HG02884 (cell line): Measurements from ENCODE around the gene GSG1.
"Not testable (repeated sequence)": the region's sequence is repeated elsewhere in the genome, so short reads cannot be mapped to it uniquely, and the experiment has no call there.

Experiments
- ATAC-seq: cut with Tn5 transposase; IDR thresholded peaks from one replicate; pipeline ENCODE4 v1.9.1; 2021; ENCODE audit warnings: mild to moderate bottlenecking, moderate library complexity; ENCODE audit not compliant: unreplicated experiment

Gene GSG1

DNA sequence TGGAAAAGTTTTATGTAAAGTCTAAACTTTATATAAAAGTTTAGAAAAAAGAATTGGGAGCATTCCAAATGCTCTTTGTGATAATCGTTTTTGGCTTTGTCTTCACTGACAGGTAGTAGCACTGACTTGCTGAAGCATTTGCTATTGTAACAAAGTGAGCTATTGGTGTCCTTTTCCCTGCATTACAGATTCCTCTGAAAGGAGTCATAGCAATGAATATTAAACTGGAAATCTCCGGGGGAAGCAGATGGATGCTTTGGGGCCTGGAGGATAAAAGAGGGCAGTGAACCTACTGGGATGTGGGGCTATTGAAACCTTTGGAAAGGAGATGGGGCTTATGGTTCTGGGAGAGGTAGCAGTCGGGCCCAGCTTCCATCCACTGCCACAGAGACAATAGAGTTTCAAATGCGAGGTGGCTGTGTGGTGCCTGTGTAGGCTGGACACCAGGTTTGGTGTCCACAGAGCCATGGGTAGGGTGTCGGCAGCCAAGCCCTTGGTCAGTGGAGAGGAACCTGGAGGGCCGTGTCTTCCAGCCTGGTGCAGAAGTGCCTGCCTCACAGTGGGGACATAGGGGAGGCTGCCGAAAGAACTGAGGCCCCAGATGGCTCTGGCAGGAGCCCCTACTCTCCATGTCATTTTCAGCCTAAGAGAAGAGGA lies 10.1 kb downstream of the GSG1 start:
- ATAC-seq, result no peak

DNA sequence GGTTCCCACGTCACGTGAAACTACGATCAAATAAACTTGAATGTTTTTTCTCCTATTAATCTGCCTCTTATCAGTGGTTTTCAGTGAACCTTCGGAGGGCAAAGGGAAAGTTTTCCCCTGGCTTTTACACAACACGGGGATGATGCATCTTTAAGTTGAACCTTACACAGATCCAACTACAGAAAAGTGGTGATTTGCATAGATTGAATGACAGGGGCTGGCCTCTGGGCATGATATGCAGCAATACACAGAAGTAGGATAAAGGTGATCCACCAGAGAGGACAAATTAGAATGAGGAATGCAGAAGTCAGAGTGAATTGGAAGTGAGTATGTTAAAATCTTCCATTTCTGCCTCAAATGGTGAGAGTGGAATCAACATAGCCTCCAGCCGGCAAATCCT lies 11.6 kb downstream of the GSG1 start:
- no peak for ATAC-seq

DNA sequence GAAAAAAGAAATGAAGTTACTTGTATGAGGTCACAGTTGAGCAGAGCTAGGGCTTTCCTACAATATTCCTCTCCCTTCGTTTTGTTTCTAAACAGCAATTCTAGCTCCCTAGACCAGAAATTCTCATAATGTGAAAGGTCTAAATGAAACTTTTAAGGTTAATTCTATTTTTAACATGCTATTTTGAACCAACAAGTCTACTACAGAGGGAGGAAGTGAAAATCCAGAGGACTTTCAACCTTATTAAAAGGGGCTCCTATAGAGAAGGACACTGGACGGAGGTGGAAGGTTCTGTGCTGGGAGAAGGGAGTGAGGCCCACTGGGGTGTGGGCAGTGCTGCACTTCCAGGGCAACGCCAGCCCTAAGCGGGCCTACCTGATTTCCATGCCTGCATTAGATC lies 13.4 kb downstream of the GSG1 start:
- ATAC-seq, result peak; percentile 54

DNA sequence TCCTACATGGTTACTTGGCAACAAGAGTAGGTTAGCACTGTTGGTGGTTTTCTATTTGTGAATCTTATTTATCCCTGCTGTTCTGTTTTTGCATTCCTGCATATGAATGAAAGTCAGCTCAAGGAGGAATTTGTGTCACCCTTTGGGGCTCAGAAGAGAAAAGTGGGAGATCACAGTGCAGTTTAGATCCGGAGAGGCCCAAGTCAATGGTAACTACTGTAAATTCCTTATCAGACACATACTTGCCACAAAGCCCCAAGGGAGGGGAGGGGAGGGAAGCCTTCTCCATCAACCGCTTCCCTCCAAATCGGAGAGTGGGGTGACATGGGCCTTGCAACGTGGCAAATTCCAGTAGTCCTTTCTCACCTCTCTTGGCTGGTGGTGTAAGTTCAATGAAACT lies 15.0 kb downstream of the GSG1 start:
- no peak for ATAC-seq

DNA sequence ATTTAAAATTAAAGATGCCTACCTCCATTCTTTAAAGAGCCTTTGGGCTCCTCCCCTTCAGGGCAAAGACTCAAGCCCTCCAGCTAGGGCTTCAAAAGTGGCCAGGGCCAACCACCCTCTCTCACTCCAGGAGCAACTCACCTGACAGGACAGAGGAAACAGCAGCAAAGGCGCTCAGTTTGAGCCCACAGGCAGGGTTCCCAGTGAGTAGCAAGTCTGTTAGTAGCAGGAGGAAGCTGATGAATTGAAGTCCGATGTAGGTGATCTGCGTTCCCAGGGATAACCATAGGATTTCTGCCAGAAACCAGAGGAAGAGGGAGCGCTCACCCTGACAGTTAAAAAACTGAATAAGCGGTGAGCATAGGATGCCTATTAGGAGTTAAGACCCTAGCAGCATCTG lies 15.7 kb downstream of the GSG1 start:
- ATAC-seq, result no peak

DNA sequence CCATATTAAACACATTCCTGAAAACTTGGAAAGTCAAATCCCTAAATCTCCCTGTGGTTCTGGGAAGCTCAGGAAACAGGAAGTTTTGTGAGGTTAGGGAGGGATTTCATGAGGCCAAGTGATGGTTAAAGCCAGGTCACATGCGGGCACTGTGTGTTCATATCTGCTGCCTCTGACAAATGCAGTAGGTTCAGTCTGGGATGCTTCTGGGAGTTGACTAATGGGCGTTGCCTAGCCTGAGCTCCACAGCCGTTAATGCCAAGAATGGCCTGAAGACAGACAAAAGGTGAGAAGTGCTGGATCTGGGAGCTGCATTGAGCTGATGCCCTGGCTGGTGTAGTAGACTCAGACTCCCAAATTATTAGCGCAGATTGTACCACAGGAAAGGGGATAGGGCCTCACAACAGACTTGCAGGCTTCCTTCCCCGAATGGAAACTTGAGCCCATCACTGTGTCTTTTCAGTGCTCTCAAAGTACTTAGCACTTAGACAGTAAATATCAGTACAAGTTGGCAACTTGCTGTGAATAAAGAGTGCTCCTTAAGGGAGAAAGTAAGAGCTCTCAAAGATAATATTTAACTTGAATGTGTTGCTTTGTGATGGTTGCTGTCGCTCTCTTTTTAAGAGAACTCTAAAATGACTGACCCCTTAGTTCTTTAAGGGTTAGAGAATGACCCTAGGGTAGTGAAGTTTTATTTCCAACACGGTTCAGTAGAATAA lies 17.3 kb downstream of the GSG1 start:
- ATAC-seq, result no peak

DNA sequence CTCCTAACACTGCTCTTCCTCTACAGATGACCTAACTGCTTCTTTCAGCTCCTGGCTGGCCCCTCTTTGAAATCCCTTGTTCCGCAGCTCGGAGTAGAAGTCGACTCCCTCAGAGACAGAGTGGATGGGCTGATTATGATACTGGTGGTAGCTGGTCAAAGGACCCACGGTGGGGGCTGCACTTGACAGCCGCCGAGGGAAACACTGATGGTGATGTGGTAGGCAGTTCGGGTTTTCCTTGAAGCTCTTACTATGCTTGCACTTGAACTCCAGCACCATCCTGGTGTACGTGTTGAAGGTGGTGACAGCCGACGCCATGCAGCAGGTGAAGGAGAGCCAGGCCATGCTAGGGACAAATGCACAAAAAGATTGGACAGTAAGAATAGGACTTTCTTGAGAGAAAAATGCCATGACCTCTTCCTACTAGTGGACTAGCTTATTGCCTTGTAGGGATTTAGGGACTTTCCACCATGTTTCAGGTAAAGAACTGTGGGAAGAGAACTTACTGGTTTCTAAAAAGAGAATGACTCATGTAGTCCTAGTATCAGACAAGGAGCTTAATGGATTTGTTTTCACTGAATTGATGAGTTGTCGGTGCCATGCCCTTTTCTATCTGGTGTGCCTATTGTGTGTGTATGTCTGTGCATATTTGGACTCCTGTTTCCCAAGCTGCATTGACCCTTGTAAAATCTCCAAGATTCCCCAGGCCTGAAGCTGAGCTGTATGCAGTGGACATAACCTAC lies 18.4 kb downstream of the GSG1 start:
- ATAC-seq, result no peak

DNA sequence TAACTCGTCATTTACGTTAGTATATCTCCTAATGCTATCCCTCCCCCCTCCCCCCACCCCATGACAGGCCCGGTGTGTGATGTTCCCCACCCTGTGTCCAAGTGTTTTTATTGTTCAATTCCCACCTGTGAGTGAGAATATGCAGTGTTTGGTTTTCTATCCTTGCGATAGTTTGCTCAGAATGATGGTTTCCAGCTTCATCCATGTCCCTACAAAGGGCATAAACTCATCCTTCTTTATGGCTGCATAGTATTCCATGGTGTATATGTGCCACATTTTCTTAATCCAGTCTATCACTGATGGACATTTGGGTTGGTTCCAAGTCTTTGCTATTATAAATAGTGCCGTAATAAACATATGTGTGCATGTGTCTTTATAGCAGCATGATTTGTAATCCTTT lies 19.8 kb downstream of the GSG1 start:
- ATAC-seq, result not testable (repeated sequence)

DNA sequence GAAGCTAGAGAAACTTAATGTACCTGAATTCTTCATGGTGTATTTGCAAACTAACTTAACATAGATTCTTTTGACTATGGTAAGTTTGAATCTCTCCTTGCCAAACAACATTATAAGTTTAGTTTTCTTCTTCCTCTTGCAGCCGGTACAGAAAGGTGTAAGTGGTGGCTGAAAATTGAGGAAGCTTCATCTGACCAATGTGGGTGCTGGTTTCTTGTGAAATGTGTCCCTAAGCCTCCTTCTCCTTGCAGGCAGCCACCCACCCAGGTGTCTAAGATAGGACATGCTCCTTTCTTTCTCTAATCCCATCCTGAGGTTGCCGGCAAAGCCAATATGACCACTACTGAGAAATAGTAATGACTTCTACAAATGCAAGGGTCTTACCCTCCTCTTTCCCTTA lies 20.6 kb downstream of the GSG1 start:
- no peak for ATAC-seq

DNA sequence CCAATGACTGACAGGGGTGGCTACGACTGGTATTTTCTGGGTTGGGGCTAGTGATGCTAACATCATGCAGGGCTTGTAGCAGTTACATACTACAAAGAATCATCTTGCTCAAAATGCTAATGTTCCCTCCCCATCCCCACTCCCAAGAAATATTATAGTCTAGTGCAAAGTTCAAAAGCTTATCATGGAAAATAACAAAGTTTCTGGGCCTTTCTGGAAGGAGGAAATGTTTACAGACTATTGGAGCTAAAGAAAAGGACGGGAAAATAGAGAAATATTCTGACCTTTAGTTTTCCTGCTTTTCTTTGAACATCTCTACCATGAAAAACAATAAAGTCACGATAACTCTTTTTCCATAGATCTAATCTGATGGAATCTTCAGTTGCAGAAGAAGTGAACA lies 23.2 kb downstream of the GSG1 start:
- ATAC-seq, result no peak

DNA sequence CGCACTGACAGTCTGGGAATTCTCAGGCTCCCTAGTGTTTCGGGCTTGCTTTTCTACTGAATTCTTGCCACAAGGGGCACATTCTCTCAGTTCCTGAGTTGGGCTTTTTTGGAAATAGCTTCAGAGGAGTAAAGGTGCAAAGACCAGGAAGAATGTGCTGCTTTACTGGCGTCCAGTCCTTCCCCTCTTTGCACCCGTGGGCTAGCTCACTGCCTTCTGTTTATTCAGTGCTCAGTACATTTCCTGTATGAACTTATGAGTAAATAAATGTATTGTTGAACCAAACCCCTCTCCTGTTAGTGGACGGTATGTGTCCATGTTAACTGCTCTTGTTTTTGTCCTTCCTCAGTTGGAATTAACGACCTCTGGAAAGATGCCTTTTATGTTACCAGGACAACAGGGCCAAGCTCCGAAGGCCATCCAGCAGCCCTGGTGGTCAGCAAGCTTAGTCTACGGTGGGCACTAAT lies 24.0 kb downstream of the GSG1 start:
- no peak for ATAC-seq

DNA sequence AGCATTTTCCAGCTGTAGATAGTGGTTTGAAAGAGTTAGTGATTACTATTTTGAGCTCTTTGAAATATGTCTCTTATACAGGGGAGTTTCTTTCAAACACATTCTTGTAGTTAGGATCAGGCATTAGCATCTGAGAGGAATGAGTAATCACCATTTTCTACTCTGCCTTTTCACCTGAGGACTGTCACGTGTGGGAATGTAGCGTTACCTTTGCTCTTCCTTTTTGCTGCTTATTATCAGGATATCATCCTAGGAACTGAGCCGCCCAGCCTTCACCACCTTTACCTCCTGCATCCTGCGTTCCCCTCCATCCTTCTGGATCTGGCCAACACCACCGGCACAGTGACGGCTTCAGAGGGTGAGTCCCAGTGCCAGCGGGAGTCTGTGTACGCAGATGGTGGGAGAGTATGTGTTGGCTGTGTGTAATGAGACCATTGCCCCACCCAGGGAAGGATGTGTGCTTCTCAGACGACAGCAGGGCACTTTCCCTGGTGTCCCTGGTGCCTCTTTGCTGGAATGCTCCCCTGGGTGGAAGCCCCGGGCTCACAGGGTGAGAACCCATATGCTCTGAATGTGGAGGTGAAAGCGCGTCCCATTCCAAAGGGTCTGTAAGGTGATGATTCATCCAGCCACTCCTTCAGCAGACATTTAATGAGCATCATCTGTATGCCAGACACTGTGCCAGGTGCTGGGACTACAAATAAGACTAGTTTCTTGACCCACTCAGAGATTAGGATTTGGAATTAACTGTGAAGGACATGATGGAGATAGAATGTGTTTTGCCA lies 27.5 kb downstream of the GSG1 start:
- no peak for ATAC-seq

DNA sequence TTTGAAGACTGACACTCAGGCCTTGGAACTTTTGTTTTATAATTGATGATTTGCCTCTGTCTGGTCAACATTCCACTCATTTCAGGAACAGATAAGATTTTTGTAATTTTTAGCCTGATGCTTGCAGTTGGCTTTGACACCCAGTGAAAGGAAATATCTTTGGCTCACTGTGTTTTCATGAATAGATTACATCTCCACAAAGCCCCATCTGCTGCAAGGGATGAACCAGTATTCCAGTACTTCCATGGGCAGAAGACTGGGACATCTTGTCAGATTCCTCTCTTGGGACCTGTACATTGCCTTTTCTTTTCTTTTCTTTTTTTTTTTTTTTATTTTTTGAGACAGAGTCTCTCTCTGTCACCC lies 28.4 kb downstream of the GSG1 start:
- ATAC-seq, result no peak

DNA sequence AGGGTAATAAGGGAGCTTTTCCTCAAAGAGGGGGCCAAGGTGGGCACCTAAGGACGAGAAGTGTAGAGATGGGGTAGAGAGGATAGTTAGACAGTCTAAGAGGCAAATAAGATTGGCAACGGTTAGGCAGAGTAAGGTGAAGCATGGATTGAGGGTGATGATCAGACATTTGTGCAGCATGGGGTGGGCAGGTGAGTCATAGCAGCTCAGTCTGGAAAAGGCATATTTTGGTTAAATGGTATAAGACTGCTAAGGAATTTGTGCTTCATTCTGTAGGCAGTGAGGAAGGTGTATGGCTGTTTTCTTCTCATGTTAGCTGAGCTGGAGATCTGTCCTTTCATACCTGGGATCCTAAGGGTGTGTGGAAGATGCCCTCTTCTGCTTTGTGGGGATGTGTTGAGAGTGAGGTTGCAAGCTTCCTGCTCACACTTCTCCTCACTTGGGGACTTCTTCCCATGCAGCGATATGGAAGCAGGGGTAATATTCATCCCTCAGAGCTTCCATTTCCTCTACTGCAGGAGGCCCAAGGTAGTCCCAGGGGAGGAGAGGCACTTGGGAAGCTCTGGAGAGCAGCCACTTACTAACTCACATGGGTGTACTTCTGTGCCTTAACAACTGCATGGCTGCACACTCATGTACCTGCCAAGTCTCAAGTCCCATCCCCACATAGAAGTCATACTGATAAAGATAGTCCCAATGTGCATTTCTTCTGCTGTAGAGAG lies 28.9 kb downstream of the GSG1 start:
- no peak for ATAC-seq

DNA sequence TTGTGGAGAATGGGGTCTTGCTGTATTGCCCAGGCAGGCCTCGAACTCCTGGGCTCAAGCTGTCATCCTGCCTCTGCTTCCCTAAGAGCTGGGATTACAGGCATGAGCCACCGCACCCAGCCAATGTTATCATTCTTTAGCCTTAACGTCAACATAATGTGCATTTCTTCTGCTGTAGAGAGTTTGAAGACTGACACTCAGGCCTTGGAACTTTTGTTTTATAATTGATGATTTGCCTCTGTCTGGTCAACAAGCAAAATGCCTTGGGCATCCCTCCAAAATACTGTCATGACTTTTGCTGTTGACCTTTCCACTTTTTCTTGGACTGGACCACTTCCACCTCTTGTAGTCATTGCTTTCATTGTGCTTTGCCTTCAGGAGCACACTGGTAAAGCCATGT lies 30.3 kb downstream of the GSG1 start:
- ATAC-seq, result no peak

DNA sequence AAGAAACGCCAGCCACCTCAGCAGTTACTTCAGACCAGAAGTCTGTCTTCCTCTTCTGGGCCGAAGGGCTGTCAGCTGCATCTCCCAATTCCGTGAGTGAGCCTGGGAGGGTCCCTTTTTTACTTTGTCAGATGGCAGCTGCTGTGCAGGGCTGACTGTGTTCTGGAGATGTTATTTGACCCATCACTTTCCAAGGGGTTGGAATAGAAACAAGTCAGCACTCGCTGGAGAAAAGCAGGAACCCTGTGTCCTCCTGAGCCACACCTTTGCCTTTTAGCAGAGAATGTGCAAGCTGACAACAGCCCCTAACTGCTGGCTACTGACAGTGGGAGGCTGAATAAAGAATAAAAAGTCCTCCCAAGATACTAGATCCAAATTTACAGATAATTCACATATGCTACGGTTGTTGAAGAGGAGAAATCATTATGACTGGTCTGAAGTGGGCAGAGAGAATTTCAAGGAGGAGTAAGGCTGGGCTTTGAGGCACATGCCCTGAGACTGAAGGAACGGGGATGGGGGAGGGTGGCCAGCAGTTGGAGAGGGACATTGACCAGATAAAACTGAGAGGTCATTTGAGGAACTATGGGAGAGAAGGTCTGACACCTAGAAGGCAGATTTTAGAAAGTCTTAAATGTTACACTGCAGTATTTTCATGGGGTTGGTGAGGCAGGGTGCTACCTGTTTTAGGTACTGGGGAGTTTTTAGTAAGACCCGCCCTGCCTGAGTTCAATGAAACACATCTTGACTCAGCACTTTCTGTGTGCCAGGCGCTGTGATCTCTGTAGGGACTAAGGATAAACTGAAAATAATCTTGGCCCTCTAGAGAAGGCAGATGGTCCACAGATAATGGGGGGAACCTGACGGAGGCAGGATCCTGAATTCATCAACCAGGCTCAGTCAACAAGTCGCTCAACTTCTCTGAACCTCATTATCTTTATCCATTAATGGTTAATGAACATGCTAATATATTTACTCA lies 31.9 kb downstream of the GSG1 start:
- no peak for ATAC-seq

DNA sequence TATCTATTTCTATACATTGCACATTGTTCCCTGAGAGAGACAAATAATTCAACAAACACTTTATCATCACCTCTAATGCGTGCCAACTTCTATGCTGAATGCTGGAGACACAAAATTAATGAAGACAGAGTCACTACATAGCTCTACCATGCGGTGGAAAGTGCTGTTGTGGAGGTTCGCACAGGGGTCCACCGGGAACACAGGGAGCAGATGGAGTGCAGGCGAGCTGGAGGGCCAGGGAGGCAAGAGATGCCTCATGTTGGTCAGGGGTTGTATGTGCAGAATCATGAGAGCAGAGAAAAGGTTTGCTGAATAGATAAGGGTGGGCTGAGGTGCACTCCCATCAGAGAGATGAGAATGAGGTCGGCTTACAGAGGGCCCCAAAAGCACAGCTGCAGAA lies 34.1 kb downstream of the GSG1 start:
- no peak for ATAC-seq

DNA sequence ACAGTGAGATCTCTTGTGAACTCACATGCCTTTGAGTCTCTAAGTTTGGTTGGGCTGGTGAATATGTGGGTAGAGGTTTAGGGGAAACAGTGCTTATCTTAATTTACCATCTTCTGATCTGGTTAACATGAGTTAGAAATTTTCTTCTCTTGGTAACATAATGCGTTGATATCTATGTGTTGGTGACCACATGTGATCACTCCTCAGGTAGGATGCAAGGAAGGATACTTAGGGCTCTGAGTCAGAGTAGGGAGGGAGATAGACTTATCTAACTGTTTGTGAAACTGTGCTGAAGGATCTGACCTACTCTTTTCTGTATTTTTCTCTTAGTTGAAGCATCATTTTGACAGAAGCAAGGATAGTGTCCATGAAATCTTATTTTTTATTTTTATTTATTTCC lies 36.1 kb downstream of the GSG1 start:
- no peak for ATAC-seq

DNA sequence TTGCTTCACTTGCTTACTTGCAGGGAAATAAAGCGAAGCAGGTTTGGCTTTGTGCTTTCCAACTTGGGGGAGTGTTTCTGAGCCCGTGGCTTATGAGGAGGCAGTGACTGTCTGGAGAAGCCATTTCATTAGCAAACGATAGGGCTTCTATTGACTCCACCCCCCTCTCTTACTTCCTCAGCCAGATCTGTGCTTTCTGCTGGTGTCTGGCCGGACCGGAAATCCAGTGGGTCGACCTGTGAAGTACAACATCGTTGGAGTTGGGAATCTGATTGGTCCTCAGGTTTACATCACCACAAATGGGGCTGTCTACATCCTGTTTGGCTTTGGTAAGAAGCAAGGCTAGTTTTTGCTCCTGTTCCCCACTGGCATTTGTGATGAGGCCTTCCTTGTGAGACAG lies 37.0 kb downstream of the GSG1 start:
- no peak for ATAC-seq

DNA sequence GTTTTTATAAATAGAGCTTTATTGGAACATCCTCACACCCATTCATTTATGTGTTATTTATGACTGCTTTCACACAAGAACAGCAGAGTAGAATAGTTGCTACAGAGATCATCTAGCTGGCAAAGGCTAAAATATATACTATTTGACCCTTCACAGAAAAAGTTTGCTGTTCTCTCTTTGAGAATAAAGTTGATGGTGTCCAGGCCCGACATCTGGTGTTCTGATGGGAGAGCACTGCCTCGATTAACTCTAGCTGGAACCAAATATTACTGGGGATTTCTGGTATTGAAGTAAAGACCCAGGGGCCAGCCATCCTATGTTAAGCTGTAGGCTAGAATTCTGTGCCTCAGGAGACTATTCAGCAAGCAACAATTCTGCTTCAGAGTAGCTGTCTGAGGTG lies 37.5 kb downstream of the GSG1 start:
- ATAC-seq, result no peak
